CD14-positive monocyte (primary cell): Measurements from ENCODE around the gene ASPN. TPM values are rescaled to one million over a fixed set of nuclear protein-coding genes. Genes with fewer than 3 reads are reported as not detected.

Source experiments
- DNase-seq, 3 donors: peaks; one replicate each; pipeline ENCODE4 v3.0.0-alpha.2; 2011 to 2022
- H2AFZ ChIP-seq: 2 replicates; pipeline ENCODE4 v1.6.0; 2012; ENCODE audit warnings: mild to moderate bottlenecking, low read depth, low read length, inconsistent platforms; ENCODE audit not compliant: insufficient read depth, poor library complexity, severe bottlenecking
- H3K27ac ChIP-seq, 2 donors: 1 replicate in 1 of 2; 2 replicates in 1 of 2; pipeline ENCODE4 v1.5.1; 2012 to 2013; ENCODE audit warnings: low read length in 2 of 2, control low read depth in 1 of 2, inconsistent platforms in 1 of 2, low read depth in 1 of 2, mild to moderate bottlenecking in 1 of 2
- H3K27me3 ChIP-seq, 2 donors: one replicate each; pipeline versions ENCODE4 v1.6.0 to v1.6.1; 2011 to 2013; ENCODE audit warnings: low read length in 2 of 2; ENCODE audit not compliant: control insufficient read depth in 2 of 2, insufficient read depth in 2 of 2
- H3K36me3 ChIP-seq, 2 donors: replicated peaks in 1 of 2; 1 replicate in 1 of 2; 2 replicates in 1 of 2; pipeline versions ENCODE4 v1.5.1 to v1.6.1; 2012 to 2013; ENCODE audit warnings: low read length in 2 of 2, control low read depth in 1 of 2, inconsistent platforms in 1 of 2, mild to moderate bottlenecking in 1 of 2; ENCODE audit not compliant: insufficient read depth in 2 of 2, control insufficient read depth in 1 of 2
- H3K4me1 ChIP-seq, 2 donors: 1 replicate in 1 of 2; 2 replicates in 1 of 2; pipeline versions ENCODE4 v1.5.1 to v1.6.1; 2012 to 2013; ENCODE audit warnings: low read length in 2 of 2, control low read depth in 1 of 2, inconsistent platforms in 1 of 2, mild to moderate bottlenecking in 1 of 2, moderate library complexity in 1 of 2; ENCODE audit not compliant: insufficient read depth in 2 of 2, control insufficient read depth in 1 of 2
- H3K4me2 ChIP-seq: replicated peaks from 2 replicates; pipeline ENCODE3; 2012; ENCODE audit warnings: low read length, moderate library complexity, mild to moderate bottlenecking; ENCODE audit not compliant: poor library complexity, severe bottlenecking; ENCODE audit errors: extremely low read depth
- H3K4me3 ChIP-seq, 3 experiments: fragments of 200-600 bp in 1 of 3; sonication (generic) in 1 of 3; replicated peaks in 1 of 3; 1 replicate in 2 of 3; 2 replicates in 1 of 3; pipeline ENCODE4 v1.5.1; 2011 to 2013; ENCODE audit warnings: low read length in 3 of 3, mild to moderate bottlenecking in 3 of 3, control low read depth in 2 of 3, low read depth in 2 of 3, inconsistent platforms in 1 of 3, moderate library complexity in 1 of 3
- H3K79me2 ChIP-seq: 2 replicates; pipeline ENCODE4 v1.6.0; 2012; ENCODE audit warnings: mild to moderate bottlenecking, control low read depth, inconsistent platforms, low read length, moderate library complexity; ENCODE audit not compliant: insufficient read depth
- H3K9ac ChIP-seq: 2 replicates; pipeline ENCODE4 v1.6.0; 2017; ENCODE audit warnings: low read length, mild to moderate bottlenecking; ENCODE audit not compliant: insufficient read depth, poor library complexity, severe bottlenecking
- H3K9me3 ChIP-seq, 2 donors: replicated peaks in 1 of 2; 1 replicate in 1 of 2; 2 replicates in 1 of 2; pipeline versions ENCODE4 v1.5.1 to v1.6.1; 2012 to 2013; ENCODE audit warnings: low read length in 2 of 2, control low read depth in 1 of 2; ENCODE audit not compliant: control insufficient read depth in 1 of 2, insufficient read depth in 1 of 2
- H4K20me1 ChIP-seq: 2 replicates; pipeline ENCODE4 v1.6.0; 2012; ENCODE audit warnings: mild to moderate bottlenecking, low read length, control low read depth, moderate library complexity; ENCODE audit not compliant: insufficient read depth
- H3K27ac Mint-ChIP-seq, 7 donors: one replicate each; pipeline ENCODE4 v1.8.0; 2020; ENCODE audit warnings: mild to moderate bottlenecking in 7 of 7, mixed read lengths in 7 of 7, moderate library complexity in 6 of 7, inconsistent platforms in 2 of 7
- H3K27me3 Mint-ChIP-seq, 3 donors: one replicate each; pipeline ENCODE4 v1.8.0; 2021 to 2022; ENCODE audit warnings: low read depth in 3 of 3, mild to moderate bottlenecking in 3 of 3, mixed read lengths in 3 of 3, moderate library complexity in 3 of 3, inconsistent platforms in 1 of 3
- H3K36me3 Mint-ChIP-seq, 2 donors: one replicate each; pipeline ENCODE4 v1.8.0; 2020; ENCODE audit warnings: mixed read lengths in 2 of 2, inconsistent platforms in 1 of 2, mild to moderate bottlenecking in 1 of 2
- H3K4me1 Mint-ChIP-seq: one replicate; pipeline ENCODE4 v1.8.0; 2020; ENCODE audit warnings: mild to moderate bottlenecking, mixed read lengths
- H3K4me3 Mint-ChIP-seq, 2 donors: one replicate each; pipeline ENCODE4 v1.8.0; 2020; ENCODE audit warnings: mild to moderate bottlenecking in 2 of 2, mixed read lengths in 2 of 2, moderate library complexity in 1 of 2
- H3K9me3 Mint-ChIP-seq, 7 donors: one replicate each; pipeline ENCODE4 v1.8.0; 2020 to 2022; ENCODE audit warnings: mixed read lengths in 7 of 7, mild to moderate bottlenecking in 6 of 7, moderate library complexity in 6 of 7, inconsistent platforms in 2 of 7
- CTCF ChIP-seq: fragments of 200-600 bp; IDR thresholded peaks from one replicate; pipeline ENCODE4 v1.8.0; 2022; ENCODE audit warnings: antibody characterized with exemption, mild to moderate bottlenecking
- WGBS: methylation state at CpG from one replicate; pipeline ENCODE4 v1.1.5; 2013; ENCODE audit warnings: missing lambda C conversion rate; ENCODE audit not compliant: insufficient coverage; 5-methylcytosine and 5-hydroxymethylcytosine counted together
- intact Hi-C, 2 donors: fragments of 100-400 bp; cut with micrococcal nuclease; formaldehyde crosslinking; loops; one replicate each; pipeline versions ENCODE4 v1.15.0 to v1.15.1; 2023
- polyA plus RNA-seq, 3 donors: library from polyadenylated mRNA; depleted of rRNA in 1 of 3; unstranded in 2 of 3; stranded (reverse) in 1 of 3; fragments of 300-500 nt in 2 of 3; fragments of >200 nt in 1 of 3; fragmentation: Illumina TruSeq in 2 of 3; gene quantifications; 1 replicate in 2 of 3; 2 replicates in 1 of 3; pipeline ENCODE4 v1.2.3, GENCODE V29; 2012 to 2021

ASPN gene
- polyA plus RNA-seq, 3 donors, result not detected

DNA sequence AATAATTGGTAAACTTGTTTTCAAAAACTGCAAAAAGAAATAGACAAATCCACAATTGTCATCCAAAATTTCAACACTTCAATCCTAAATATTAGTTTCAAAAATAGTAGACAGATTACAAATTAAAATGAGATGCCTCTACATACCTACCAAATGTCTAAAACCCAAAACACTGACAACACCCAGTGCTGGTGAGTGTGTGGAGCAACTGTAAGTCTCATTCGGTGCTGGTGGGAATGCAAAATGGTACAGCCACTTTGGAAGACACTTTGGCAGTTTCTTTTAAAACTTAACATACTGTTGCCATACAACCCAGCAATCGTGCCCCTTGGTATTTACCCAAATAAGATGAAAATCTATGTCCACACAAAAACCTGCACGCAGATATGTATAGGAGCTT is 46.8 kb upstream of the ASPN start:
- H3K27me3 ChIP-seq, result no peaks in the 10 kb centered on the region
- no peaks in the 10 kb centered on the region for H3K79me2 ChIP-seq
- DNase-seq, result no peak
- intact Hi-C loops, result no loop called here
- Mint-ChIP-seq H3K36me3 (peaks cover 5 to 7% of the 10 kb centered on the region in 2 donors), H3K27me3 (no peaks in the 10 kb centered on the region), H3K27ac (no peak overlapping the region), H3K4me3 (no peak overlapping the region), H3K9me3 (peaks cover 0 to 3% (median 1%) of the 10 kb centered on the region in 7 donors), H3K4me1 (peaks cover 7% of the 10 kb centered on the region)
- H3K9me3 ChIP-seq, result no peaks in the 10 kb centered on the region
- H4K20me1 ChIP-seq, result no peaks in the 10 kb centered on the region
- no peak overlapping the region for H2AFZ ChIP-seq
- H3K9ac ChIP-seq, result no peak overlapping the region
- no peak overlapping the region for H3K27ac ChIP-seq
- WGBS, result no CpG with 5 or more reads among the region's 3 CpGs
- TF ChIP-seq CTCF, result no peak
- no peak overlapping the region for H3K4me3 ChIP-seq
- H3K4me1 ChIP-seq, result peaks cover 3 to 5% of the 10 kb centered on the region in 2 donors
- no peak overlapping the region for H3K4me2 ChIP-seq
- H3K36me3 ChIP-seq, result no peaks in the 10 kb centered on the region

DNA sequence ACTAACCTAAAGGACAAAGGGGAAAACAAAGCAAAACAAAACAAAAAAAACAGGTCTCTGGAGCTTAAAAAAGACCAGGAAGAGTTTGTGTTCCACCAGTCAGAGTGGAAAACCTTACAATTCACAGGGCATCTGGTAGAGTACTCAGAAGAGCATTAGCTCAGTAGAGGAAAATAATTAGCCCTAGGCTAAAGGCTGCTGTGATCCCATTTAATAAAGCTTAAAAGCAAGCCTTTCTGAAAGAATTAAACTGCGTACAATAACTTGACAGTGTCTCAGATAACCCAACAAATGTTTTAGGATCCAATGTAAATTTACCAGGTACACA is 46.2 kb upstream of the ASPN start:
- TF ChIP-seq CTCF, result no peak
- Mint-ChIP-seq H3K4me1 (peaks cover 3% of the 10 kb centered on the region), H3K27ac (no peak overlapping the region), H3K36me3 (peaks cover 5 to 7% of the 10 kb centered on the region in 2 donors), H3K4me3 (no peak overlapping the region), H3K27me3 (no peaks in the 10 kb centered on the region), H3K9me3 (peaks cover 0 to 3% (median 1%) of the 10 kb centered on the region in 7 donors)
- H3K79me2 ChIP-seq, result no peaks in the 10 kb centered on the region
- no peak overlapping the region for H3K9ac ChIP-seq
- H3K9me3 ChIP-seq, result no peaks in the 10 kb centered on the region
- H3K27ac ChIP-seq, result no peak overlapping the region
- intact Hi-C loops, result no loop called here
- DNase-seq, result no peak
- H3K27me3 ChIP-seq, result no peaks in the 10 kb centered on the region
- no peaks in the 10 kb centered on the region for H3K36me3 ChIP-seq
- H2AFZ ChIP-seq, result no peak overlapping the region
- no peak overlapping the region for H3K4me3 ChIP-seq
- no CpG with 5 or more reads among the region's 1 CpG for WGBS
- H4K20me1 ChIP-seq, result no peaks in the 10 kb centered on the region
- H3K4me1 ChIP-seq, result no peaks in the 10 kb centered on the region
- no peak overlapping the region for H3K4me2 ChIP-seq
